Skeletal muscle tissue (tissue), 4 donors: Measurements from ENCODE around the gene POU5F1. TPM values are rescaled to one million over a fixed set of nuclear protein-coding genes. Genes with fewer than 3 reads are reported as not detected.
"Not testable (repeated sequence)": the region's sequence is repeated elsewhere in the genome, so short reads cannot be mapped to it uniquely, and the experiment has no call there.

Source experiments
- H3K27ac ChIP-seq: one replicate; pipeline ENCODE4 v1.7.0; 2013; ENCODE audit warnings: mild to moderate bottlenecking, low read depth, low read length, inconsistent platforms
- H3K27me3 ChIP-seq, 3 donors: one replicate each; pipeline ENCODE4 v1.7.0; 2013; ENCODE audit warnings: low read length in 3 of 3; ENCODE audit not compliant: control insufficient read depth in 3 of 3, insufficient read depth in 3 of 3
- H3K36me3 ChIP-seq, 3 donors: one replicate each; pipeline ENCODE4 v1.7.0; 2013; ENCODE audit warnings: low read length in 3 of 3; ENCODE audit not compliant: control insufficient read depth in 3 of 3, insufficient read depth in 3 of 3
- H3K4me1 ChIP-seq, 3 donors: one replicate each; pipeline ENCODE4 v1.7.0; 2013; ENCODE audit warnings: low read length in 3 of 3, mild to moderate bottlenecking in 3 of 3; ENCODE audit not compliant: control insufficient read depth in 3 of 3, insufficient read depth in 3 of 3
- H3K4me3 ChIP-seq, 3 donors: one replicate each; pipeline ENCODE4 v1.7.0; 2013; ENCODE audit warnings: low read length in 3 of 3
- H3K9ac ChIP-seq, 3 donors: one replicate each; pipeline ENCODE4 v1.7.0; 2013; ENCODE audit warnings: low read length in 3 of 3, mild to moderate bottlenecking in 3 of 3, moderate library complexity in 2 of 3, low read depth in 1 of 3
- H3K9me3 ChIP-seq, 3 donors: one replicate each; pipeline ENCODE4 v1.7.0; 2013; ENCODE audit warnings: low read length in 3 of 3; ENCODE audit not compliant: control insufficient read depth in 3 of 3
- total RNA-seq: library from RNA; depleted of rRNA; stranded (reverse); fragments of >200 nt; gene quantifications from one replicate; pipeline ENCODE4 v1.2.3, GENCODE V29; 2014
- donor health status: Osteomylitis.

POU5F1 gene
- total RNA-seq, 1 donor from 2014 or later, result not detected

DNA sequence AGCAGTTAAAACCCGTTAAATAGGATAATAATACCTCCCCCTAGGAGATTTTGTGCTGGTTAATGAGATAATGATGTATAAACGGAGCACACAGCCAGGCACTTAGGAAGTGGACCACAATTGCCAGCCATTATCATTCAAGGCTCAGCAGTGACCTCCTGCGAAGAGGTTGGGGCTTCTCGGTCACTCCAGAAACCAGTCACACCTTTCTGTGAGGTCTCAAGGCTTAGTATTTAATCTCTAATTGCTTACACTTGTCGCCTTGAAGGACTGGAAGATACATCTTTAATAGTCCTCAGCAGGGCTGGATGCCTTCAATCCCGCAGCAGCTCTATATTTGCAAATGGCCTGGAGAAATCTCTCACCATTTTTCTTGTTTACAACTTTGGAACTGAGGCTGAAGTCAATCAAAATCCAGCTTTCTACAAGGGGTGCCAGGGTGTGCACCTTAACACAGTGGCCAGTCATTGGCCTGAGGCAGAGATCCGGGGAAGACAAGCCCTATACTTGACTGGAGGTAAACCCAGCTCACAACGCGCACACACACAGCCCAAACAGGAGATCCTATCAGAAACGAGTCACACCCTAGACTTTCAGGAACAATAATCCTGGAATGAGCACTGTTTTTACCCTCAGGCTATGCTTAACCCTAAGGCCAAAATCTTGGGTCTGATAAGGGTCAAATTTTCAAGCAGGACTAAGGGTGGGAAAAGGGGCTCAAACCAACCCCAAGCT lies 1.2 kb downstream of the POU5F1 start:
- Histone ChIP-seq H3K4me1 (no peaks in the 10 kb centered on the region), H3K36me3 (no peaks in the 10 kb centered on the region), H3K9me3 (no peaks in the 10 kb centered on the region), H3K27ac (no peak overlapping the region), H3K4me3 (no peak overlapping the region), H3K9ac (peak overlapping the region in 1 of 3 donors; percentile 1), H3K27me3 (no peaks in the 10 kb centered on the region)

DNA sequence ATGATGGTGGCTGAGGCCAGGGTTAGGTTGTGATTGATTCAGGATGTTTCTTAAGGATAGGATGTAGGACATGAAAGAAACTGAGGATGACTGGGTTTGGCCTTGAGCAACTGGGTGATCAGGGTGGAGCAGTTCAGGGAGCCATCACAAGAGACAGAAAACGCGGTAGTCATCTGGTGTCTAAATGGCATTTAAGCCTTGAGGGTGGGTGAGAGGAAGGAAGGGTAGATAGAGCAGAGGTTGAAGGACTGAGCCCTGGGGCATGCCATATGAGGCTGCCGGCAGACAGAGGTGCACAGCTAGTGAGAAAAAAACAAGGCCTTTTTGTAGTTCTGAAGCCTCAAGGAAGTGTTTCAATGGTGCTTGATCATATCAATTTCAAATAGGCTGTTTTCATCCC lies 1.9 kb downstream of the POU5F1 start:
- Histone ChIP-seq H3K27ac (no peak overlapping the region), H3K36me3 (no peaks in the 10 kb centered on the region), H3K4me1 (no peaks in the 10 kb centered on the region), H3K9ac (no peak overlapping the region), H3K4me3 (no peak overlapping the region), H3K27me3 (no peaks in the 10 kb centered on the region), H3K9me3 (no peaks in the 10 kb centered on the region)

DNA sequence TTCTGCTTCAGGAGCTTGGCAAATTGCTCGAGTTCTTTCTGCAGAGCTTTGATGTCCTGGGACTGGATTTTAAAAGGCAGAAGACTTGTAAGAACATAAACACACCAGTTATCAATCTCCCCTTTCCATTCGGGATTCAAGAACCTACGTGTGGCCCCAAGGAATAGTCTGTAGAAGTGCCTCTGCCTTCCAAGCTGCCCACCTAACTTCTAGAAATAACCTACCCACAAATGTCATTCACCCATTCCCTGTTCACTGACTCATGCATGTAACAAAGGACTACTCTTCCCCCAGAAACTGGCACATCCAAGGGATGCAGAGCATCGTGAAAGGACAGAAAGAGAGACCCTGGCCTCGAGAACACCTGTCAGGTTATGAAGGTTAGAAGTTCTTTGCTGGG lies 4.5 kb downstream of the POU5F1 start:
- no peak overlapping the region for H3K4me3 ChIP-seq
- peaks cover 0 to 4% (median 2%) of the 10 kb centered on the region in 3 donors for H3K36me3 ChIP-seq
- no peaks in the 10 kb centered on the region for H3K4me1 ChIP-seq
- H3K27me3 ChIP-seq, result no peaks in the 10 kb centered on the region
- H3K9ac ChIP-seq, result no peak overlapping the region
- no peaks in the 10 kb centered on the region for H3K9me3 ChIP-seq
- H3K27ac ChIP-seq, result no peak overlapping the region

DNA sequence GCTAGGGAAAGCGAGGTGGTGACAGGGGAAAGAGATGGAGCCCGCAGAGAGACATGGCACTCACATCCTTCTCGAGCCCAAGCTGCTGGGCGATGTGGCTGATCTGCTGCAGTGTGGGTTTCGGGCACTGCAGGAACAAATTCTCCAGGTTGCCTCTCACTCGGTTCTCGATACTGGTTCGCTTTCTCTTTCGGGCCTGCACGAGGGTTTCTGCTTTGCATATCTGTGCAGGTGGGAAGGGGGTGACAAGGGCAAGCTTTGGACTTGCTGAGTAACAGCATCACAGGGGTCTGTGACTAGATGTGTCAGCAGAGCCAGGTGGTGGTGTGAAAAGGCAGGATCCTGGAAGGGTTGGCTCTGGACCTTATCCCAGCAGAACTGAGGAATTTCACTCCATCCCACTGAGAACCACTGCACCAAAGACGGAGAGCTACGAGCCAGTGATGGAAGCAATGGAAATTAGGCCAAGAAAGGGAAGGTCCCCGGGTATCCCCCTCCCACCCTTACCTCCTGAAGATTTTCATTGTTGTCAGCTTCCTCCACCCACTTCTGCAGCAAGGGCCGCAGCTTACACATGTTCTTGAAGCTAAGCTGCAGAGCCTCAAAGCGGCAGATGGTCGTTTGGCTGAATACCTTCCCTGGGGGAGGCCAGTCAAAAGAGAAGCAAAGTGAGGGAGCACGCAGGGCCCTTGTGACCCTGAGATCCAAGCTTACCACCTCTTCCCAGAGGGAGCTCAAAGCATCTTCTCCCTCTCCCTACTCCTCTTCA lies 5.2 kb downstream of the POU5F1 start:
- not testable (repeated sequence) for H3K4me1 ChIP-seq, H3K27me3 ChIP-seq, H3K9me3 ChIP-seq, H3K36me3 ChIP-seq, H3K4me3 ChIP-seq, H3K9ac ChIP-seq, H3K27ac ChIP-seq

DNA sequence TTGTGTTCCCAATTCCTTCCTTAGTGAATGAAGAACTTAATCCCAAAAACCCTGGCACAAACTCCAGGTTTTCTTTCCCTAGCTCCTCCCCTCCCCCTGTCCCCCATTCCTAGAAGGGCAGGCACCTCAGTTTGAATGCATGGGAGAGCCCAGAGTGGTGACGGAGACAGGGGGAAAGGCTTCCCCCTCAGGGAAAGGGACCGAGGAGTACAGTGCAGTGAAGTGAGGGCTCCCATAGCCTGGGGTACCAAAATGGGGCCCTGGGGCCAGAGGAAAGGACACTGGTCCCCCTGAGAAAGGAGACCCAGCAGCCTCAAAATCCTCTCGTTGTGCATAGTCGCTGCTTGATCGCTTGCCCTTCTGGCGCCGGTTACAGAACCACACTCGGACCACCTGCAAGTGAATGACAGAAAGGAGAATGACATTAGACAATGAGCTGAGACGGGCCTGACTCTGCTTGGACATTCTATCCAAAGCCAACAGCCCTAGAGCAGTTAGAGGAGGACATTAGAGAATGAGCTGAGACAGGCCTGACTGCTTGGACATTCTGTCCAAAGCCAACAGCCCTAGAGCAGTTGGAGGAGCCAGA lies 5.9 kb downstream of the POU5F1 start:
- H3K4me1 ChIP-seq, H3K4me3 ChIP-seq, H3K9me3 ChIP-seq, H3K36me3 ChIP-seq, H3K9ac ChIP-seq, H3K27ac ChIP-seq, H3K27me3 ChIP-seq: not testable (repeated sequence)

DNA sequence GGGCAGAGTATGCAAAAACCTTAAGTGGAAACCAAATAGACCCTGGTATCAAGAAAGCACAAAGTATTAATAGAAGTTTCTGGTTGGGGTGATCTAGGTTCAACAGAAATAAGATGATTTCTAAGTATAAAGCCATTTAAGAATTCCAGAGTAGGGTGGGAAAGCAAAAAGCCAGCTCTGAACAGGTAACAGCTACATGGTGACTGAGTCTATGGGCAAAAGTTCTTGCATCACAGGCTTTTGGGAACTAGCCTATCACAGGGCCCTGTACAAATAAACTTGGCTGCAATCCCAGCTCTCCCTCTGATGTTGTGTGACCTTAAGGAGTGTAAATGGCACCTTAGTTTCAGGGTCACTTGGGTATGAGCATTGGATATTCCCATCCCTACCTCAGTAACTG lies 6.6 kb downstream of the POU5F1 start:
- Histone ChIP-seq H3K4me3 (no peak overlapping the region), H3K9ac (no peak overlapping the region), H3K4me1 (peaks cover 6 to 9% (median 9%) of the 10 kb centered on the region in 3 donors), H3K36me3 (peaks cover 0 to 4% (median 2%) of the 10 kb centered on the region in 3 donors), H3K27me3 (no peaks in the 10 kb centered on the region), H3K9me3 (no peaks in the 10 kb centered on the region), H3K27ac (no peak overlapping the region)

DNA sequence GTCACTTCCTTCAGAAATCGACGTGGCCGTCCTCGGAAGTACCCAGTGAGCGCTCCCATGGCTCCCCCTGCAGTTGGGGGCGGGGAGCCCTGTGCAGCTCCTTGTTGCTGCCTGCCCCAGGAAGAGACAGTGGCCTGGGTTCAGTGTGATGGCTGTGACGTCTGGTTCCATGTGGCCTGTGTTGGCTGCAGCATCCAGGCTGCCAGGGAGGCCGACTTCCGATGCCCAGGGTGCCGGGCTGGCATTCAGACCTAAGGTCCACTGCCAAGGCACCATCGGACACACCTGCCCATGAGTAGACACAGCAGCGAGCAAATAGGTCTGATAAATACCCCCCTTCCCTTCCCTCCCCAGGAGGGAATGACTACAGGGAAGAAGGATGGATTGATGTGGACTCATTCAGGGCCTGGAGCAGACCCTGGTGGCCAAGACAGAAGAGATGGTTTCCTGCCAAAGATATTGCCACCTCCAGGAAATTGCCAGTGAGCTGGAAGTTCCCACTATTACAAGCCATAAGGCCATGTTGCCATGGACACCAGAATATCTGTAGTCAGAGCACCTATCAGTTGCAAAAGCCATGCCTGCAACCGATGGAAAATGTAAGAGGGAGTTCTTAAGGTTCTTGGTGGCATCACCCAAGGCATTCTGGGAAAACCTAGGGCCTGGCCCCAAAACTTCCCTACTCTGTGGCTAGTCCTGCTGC lies 7.9 kb downstream of the POU5F1 start:
- H3K9ac ChIP-seq, result no peak overlapping the region
- H3K4me1 ChIP-seq, result peaks cover 11 to 14% (median 13%) of the 10 kb centered on the region in 3 donors
- peaks cover 0 to 4% (median 2%) of the 10 kb centered on the region in 3 donors for H3K36me3 ChIP-seq
- H3K27me3 ChIP-seq, result no peaks in the 10 kb centered on the region
- no peaks in the 10 kb centered on the region for H3K9me3 ChIP-seq
- no peak overlapping the region for H3K4me3 ChIP-seq
- H3K27ac ChIP-seq, result no peak overlapping the region

DNA sequence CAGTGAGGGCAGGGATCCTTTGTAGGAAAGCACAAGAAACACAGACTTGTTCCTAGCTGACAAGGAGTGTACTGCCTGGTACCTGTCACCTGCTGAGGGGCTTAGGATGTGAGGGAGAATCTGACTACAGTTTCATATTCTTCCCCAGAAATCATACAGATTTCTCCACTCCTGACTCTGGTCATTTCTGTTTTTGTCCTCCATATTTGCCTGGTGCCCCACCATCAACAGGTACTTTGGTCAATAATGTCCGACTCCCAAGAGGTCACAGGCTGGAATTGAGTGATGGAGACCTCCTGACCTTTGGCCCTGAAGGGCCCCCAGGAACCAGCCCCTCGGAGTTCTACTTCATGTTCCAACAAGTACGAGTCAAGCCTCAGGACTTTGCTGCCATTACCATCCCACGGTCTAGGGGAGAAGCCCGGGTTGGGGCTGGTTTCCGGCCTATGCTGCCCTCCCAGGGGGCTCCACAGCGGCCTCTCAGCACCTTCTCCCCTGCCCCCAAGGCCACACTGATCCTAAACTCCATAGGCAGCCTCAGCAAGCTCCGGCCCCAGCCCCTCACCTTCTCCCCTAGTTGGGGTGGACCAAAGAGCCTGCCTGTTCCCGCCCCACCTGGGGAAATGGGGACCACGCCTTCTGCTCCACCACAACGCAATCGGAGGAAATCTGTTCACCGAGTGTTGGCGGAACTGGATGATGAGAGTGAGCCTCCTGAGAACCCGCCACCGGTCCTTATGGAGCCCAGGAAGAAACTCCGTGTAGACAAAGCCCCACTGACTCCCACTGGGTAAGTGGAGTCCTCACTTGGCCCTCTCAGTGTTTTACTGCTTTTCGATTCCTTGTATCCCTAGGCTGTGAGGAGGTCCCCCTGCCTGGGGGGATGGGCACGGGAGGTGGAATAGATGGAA lies 9.0 kb downstream of the POU5F1 start:
- Histone ChIP-seq H3K36me3 (peaks cover 0 to 4% (median 2%) of the 10 kb centered on the region in 3 donors), H3K27me3 (no peaks in the 10 kb centered on the region), H3K27ac (no peak overlapping the region), H3K9ac (no peak overlapping the region), H3K4me1 (peaks cover 19 to 25% (median 19%) of the 10 kb centered on the region in 3 donors), H3K4me3 (no peak overlapping the region), H3K9me3 (no peaks in the 10 kb centered on the region)
